ENCODE results near the gene RUVBL1.

DNA sequence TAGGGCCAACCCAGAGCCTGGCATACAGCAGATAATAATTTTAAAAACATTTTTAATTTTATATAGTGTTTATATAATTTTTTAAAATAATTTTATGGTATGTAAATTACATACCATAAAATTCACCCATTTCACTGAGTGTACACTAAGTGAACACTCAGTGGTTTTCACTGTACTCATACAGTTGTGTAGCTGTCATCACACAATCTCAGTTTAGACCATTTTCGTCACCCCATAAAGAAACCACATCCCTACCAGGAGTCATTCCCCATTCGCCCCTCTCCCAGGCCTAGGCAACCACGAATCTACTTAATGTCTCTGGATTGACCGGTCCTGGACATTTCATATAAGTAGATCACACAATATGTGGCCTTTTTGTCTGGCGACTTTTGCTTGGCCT lies 39.8 kb upstream of the RUVBL1 start:
- TF ChIP-seq POLR2AphosphoS5 (IDR thresholded peaks at IDR 0.05; ENCODE audit: low read depth, low read length) (no peak), FOXP2 (optimal IDR thresholded peaks at IDR 0.05; ENCODE audit: borderline replicate concordance, extremely low read depth, extremely low read length, insufficient read depth) (no peak)

All from PFSK-1 (cell line).